Neural progenitor cell (in vitro differentiated cells): ENCODE data around the gene HOXA5.

ENCODE experiments used
- EZH2 ChIP-seq: fragments of 200-600 bp; sonication (generic); IDR thresholded peaks from 2 replicates; pipeline ENCODE4 v1.6.1; 2017; ENCODE audit warnings: antibody characterized with exemption, mild to moderate bottlenecking, moderate library complexity
- EZH2phosphoT487 ChIP-seq: fragments of 200-600 bp; sonication (generic); IDR thresholded peaks from 2 replicates; pipeline ENCODE4 v1.6.1; 2017; ENCODE audit warnings: antibody characterized with exemption
- TF ChIP-seq, protein P1 (sequence below): fragments of 200-600 bp; sonication (generic); IDR thresholded peaks from 2 replicates; pipeline ENCODE4 v1.5.1; 2017; ENCODE audit warnings: antibody characterized with exemption, mild to moderate bottlenecking

DNA sequence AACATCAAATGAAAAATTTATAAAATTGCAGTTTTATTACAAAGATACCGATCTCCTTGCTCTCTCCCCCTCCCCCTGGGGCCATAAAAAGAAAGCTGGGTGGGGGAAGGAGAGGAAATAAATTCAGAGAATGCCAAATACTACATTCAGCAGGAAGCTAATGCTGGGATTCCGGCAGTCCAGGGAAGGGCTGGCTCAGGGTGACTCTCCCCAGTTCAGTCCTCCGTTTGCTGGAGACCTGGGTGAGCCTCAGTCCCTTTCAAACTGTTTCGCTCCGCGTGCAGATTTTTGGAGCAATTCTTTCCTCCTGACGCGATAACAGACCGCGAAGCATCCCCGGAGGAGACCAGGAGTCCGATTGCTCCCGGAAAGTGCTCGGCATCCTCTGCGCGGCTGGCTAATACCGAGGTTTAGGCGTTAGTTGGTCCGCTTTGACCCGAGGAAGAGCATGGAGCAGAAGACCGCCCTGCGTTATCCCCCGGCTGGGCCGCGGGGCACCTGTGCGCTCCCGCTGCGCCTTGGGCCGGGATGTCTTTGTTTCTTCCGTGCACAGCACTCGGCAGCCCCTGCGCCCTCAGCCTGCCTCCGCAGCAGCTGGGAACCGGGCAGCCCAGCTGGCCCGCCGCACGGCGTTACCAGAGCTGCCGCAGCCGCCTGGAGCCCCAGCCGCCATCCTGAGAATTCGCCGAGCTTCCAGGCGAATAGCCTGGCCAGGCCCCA lies 37.1 kb downstream of the HOXA5 start:
- TF ChIP-seq, protein P1, sequence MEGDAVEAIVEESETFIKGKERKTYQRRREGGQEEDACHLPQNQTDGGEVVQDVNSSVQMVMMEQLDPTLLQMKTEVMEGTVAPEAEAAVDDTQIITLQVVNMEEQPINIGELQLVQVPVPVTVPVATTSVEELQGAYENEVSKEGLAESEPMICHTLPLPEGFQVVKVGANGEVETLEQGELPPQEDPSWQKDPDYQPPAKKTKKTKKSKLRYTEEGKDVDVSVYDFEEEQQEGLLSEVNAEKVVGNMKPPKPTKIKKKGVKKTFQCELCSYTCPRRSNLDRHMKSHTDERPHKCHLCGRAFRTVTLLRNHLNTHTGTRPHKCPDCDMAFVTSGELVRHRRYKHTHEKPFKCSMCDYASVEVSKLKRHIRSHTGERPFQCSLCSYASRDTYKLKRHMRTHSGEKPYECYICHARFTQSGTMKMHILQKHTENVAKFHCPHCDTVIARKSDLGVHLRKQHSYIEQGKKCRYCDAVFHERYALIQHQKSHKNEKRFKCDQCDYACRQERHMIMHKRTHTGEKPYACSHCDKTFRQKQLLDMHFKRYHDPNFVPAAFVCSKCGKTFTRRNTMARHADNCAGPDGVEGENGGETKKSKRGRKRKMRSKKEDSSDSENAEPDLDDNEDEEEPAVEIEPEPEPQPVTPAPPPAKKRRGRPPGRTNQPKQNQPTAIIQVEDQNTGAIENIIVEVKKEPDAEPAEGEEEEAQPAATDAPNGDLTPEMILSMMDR, result no peak
- TF ChIP-seq EZH2phosphoT487, result peak; percentile 90
- peak; percentile 94 for TF ChIP-seq EZH2
